Pancreas (tissue), 10 donors: ENCODE data around the gene MRPS14. TPM values are rescaled to one million over a fixed set of nuclear protein-coding genes. Genes with fewer than 3 reads are reported as not detected.

Source experiments
- ATAC-seq, 4 donors: fragments of 200-7000 bp; cut with Tn5 transposase; one replicate each; pipeline versions ENCODE4 v1.8.0 to v1.9.1; 2020; ENCODE audit warnings: mild to moderate bottlenecking in 4 of 4, moderate library complexity in 4 of 4
- DNase-seq, 6 donors: peaks; one replicate each; pipeline ENCODE4 v3.0.0-alpha.2; 2020
- FAIRE-seq: peaks from 2 replicates; lab custom pipeline; 2012; peaks lifted over from hg19 to GRCh38; lab: Jason Lieb, UNC
- H3K27ac ChIP-seq, 4 donors: fragments of 200-600 bp; sonication (generic); 1 replicate in 3 of 4; 2 replicates in 1 of 4; pipeline versions ENCODE4 v1.5.0 to v1.8.0; 2020
- H3K27me3 ChIP-seq, 4 donors: fragments of 200-600 bp; one replicate each; pipeline ENCODE4 v1.8.0; 2021
- H3K36me3 ChIP-seq, 3 donors: fragments of 200-600 bp; sonication (generic) in 1 of 3; one replicate each; pipeline versions ENCODE4 v1.5.0 to v1.8.0; 2020 to 2021
- H3K4me1 ChIP-seq, 3 donors: fragments of 200-600 bp; one replicate each; pipeline ENCODE4 v1.8.0; 2021
- H3K4me3 ChIP-seq, 4 donors: fragments of 200-600 bp; sonication (generic) in 2 of 4; one replicate each; pipeline versions ENCODE4 v1.5.0 to v1.8.0; 2020 to 2021
- H3K9me3 ChIP-seq, 4 donors: fragments of 200-600 bp; one replicate each; pipeline ENCODE4 v1.8.0; 2021
- CTCF ChIP-seq, 4 donors: fragments of 200-600 bp; sonication (generic) in 3 of 4; IDR thresholded peaks; one replicate each; pipeline versions ENCODE4 v1.5.0 to v1.8.0; 2021; ENCODE audit warnings: antibody characterized with exemption in 4 of 4
- WGBS, 2 donors: extraction: QIAGEN DNeasy Blood & Tissue Kit; methylation state at CpG; one replicate each; pipeline ENCODE4 v1.1.7; 2013; 5-methylcytosine and 5-hydroxymethylcytosine counted together
- intact Hi-C, 3 donors: fragments of 100-400 bp; cut with DNase I; formaldehyde crosslinking; loops; one replicate each; pipeline versions ENCODE4 v1.11.1 to v1.14.2; 2022
- polyA plus RNA-seq, 2 donors: library from polyadenylated mRNA; stranded (reverse); fragments of 200-250 nt; gene quantifications; one replicate each; pipeline ENCODE4 v1.2.3, GENCODE V29; 2013
- total RNA-seq, 6 donors: library from RNA; stranded (reverse); fragmentation: NEBNext Ultra II Directional in 4 of 6; extraction: Animal tissue kit (Norgen Biotek cat#: 25700) in 4 of 6; gene quantifications; one replicate each; pipeline versions ENCODE4 v1.2.1 to v1.2.4, GENCODE V29; 2021 to 2023
- donor health status: healthy with polysubstance abuse.
- donor health status: DM: no; HTN: no; CAD: no; lungs with moderate emphysema.
- donor health status: DM: no; HTN: no; CAD: no.
- donor health status: control.
- donor health status: control.
- donor health status: Bipolar disorder and iron deficiency.
- donor health status: DM: yes; HTN: yes; CAD: no.
- donor health status: DM: no; HTN: no; CAD: no.
- donor health status: DM: no; HTN: no; CAD: no.
- donor health status: DM: yes; HTN: yes; CAD: no.

MRPS14 gene
- total and polyA plus RNA-seq, 8 donors = 6.8 to 19.9 (median 15.6) TPM

GRCh38 chr1:175067362-175068106 lies 44.3 kb upstream of the MRPS14 start, which contains the start of gene TNN:
Gene TNN (plus strand): TSS chr1:175067833. CDS start chr1:175077419, 9,586 bp downstream.
- H3K9me3 ChIP-seq = no peaks in the 10 kb centered on the region
- intact Hi-C loops = no loop called here
- H3K27me3 ChIP-seq = no peaks in the 10 kb centered on the region
- no peak within 1 kb of the TSS for H3K4me3 ChIP-seq
- ATAC-seq (no peak), DNase-seq (no peak), FAIRE-seq (no peak)
- no peaks in the 10 kb centered on the region for H3K36me3 ChIP-seq
- no peak for TF ChIP-seq CTCF (IDR thresholded peaks at IDR 0.05)
- H3K27ac ChIP-seq = no peak within 1 kb of the TSS
- 45 to 54% methylated on average over 9 of the region's 9 CpGs for WGBS, 2 donors
- no peaks in the 10 kb centered on the region for H3K4me1 ChIP-seq

DNA sequence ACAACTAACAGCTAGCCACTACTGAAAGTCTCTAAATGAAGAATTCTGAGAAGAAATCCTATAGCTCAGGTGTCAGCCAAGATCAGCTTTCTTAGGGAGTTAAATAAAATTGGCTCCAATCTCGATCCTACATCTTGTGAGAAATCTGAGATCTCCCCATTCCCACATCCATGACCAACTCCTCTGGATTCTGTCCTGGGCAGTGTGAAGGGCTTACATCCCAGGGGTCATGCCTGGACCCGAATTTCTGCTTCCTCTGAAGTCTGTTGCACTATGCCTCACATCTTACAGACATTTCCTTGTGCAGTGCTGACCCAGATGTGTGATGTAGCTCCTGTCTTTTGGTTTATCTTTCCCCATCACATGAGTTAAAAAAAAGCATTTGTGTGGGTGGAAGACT lies 39.6 kb upstream of the MRPS14 start:
- Histone ChIP-seq H3K27ac (no peak overlapping the region), H3K36me3 (no peaks in the 10 kb centered on the region), H3K9me3 (no peaks in the 10 kb centered on the region), H3K27me3 (no peaks in the 10 kb centered on the region), H3K4me1 (no peaks in the 10 kb centered on the region), H3K4me3 (no peak overlapping the region)
- no peak for DNase-seq
- TF ChIP-seq CTCF (IDR thresholded peaks at IDR 0.05) = no peak
- intact Hi-C loops = no loop called here
- FAIRE-seq = no peak
- ATAC-seq = no peak
- WGBS, 2 donors = 43 to 51% methylated on average over 2 of the region's 2 CpGs

DNA sequence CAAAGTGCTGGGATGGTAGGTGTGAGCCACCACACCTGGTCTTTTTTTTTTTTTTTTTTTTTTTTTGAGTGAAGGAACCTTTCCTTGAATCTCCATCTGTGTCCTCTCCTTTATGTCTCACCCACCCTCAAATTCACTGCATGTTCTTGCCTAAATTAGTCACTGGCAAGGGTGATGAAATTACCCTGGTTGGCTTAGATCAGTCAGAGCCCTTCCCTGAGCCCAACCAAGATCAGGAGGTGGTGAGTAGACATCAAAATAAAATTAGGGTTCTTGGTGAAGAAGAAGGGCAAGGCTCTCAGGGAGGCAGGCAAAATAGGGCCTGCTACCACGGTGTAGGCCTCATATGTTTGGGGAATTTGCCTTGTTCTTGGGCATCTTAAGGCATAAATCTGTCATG lies 39.1 kb upstream of the MRPS14 start:
- intact Hi-C loops = no loop called here
- Histone ChIP-seq H3K4me1 (no peaks in the 10 kb centered on the region), H3K4me3 (no peak overlapping the region), H3K27ac (no peak overlapping the region), H3K27me3 (no peaks in the 10 kb centered on the region), H3K9me3 (no peaks in the 10 kb centered on the region), H3K36me3 (no peaks in the 10 kb centered on the region)
- ATAC-seq = no peak
- no peak for FAIRE-seq
- TF ChIP-seq CTCF (IDR thresholded peaks at IDR 0.05) = no peak
- no peak for DNase-seq
- 83% methylated on average over 1 of the region's 1 CpG for WGBS, 2 donors

GRCh38 chr1:175054736-175055135 lies 31.5 kb upstream of the MRPS14 start:
- H3K9me3 ChIP-seq = no peaks in the 10 kb centered on the region
- no peaks in the 10 kb centered on the region for H3K36me3 ChIP-seq
- DNase-seq (no peak), FAIRE-seq (no peak), ATAC-seq (no peak)
- intact Hi-C loops = no loop called here
- 61 to 78% methylated on average over 3 of the region's 3 CpGs for WGBS, 2 donors
- no peak for TF ChIP-seq CTCF (IDR thresholded peaks at IDR 0.05)
- no peak overlapping the region for H3K4me3 ChIP-seq
- no peaks in the 10 kb centered on the region for H3K4me1 ChIP-seq
- no peak overlapping the region for H3K27ac ChIP-seq
- H3K27me3 ChIP-seq = no peaks in the 10 kb centered on the region

GRCh38 chr1:175050992-175051391 lies 27.8 kb upstream of the MRPS14 start:
- H3K27me3 ChIP-seq = no peaks in the 10 kb centered on the region
- FAIRE-seq = no peak
- no peak for DNase-seq
- H3K27ac ChIP-seq = no peak overlapping the region
- H3K4me3 ChIP-seq = no peak overlapping the region
- no peak for TF ChIP-seq CTCF (IDR thresholded peaks at IDR 0.05)
- H3K36me3 ChIP-seq = no peaks in the 10 kb centered on the region
- ATAC-seq = no peak
- 78 to 80% methylated on average over 2 of the region's 2 CpGs for WGBS, 2 donors
- H3K4me1 ChIP-seq = no peaks in the 10 kb centered on the region
- no peaks in the 10 kb centered on the region for H3K9me3 ChIP-seq
- intact Hi-C loops = no loop called here
